ENCODE measurements around the gene KCTD21.

DNA sequence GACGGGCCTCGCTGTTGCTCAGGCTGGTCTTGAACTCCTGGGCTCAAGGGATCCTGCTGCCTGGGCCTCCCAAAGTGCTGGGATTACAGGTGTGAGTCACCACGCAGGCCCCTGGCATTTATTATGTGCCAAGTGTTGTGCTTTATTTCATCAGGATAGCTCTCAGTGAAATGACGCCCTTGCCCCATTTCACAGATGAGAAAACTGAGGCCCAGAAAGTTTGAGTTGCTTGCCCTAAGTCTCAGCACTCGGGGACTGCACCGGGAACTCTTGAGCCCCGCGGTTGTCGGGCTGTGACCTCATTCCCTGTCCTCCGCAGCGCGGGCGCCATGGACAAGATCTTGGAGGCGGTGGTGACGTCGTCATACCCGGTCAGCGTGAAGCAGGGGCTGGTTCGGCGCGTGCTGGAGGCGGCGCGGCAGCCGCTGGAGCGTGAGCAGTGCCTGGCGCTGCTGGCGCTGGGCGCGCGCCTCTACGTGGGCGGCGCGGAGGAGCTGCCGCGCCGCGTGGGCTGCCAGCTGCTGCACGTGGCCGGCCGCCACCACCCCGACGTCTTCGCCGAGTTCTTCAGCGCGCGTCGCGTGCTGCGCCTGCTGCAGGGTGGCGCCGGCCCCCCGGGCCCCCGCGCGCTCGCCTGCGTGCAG, 7.6 kb upstream of the KCTD21 start:
- TF ChIP-seq, protein P1, sequence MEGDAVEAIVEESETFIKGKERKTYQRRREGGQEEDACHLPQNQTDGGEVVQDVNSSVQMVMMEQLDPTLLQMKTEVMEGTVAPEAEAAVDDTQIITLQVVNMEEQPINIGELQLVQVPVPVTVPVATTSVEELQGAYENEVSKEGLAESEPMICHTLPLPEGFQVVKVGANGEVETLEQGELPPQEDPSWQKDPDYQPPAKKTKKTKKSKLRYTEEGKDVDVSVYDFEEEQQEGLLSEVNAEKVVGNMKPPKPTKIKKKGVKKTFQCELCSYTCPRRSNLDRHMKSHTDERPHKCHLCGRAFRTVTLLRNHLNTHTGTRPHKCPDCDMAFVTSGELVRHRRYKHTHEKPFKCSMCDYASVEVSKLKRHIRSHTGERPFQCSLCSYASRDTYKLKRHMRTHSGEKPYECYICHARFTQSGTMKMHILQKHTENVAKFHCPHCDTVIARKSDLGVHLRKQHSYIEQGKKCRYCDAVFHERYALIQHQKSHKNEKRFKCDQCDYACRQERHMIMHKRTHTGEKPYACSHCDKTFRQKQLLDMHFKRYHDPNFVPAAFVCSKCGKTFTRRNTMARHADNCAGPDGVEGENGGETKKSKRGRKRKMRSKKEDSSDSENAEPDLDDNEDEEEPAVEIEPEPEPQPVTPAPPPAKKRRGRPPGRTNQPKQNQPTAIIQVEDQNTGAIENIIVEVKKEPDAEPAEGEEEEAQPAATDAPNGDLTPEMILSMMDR (IDR thresholded peaks at IDR 0.05), result no peak
- no peak for TF ChIP-seq POLR2A (IDR thresholded peaks at IDR 0.05)
